ENCODE data around the gene PLIN3.
"Not testable (repeated sequence)": the region's sequence is repeated elsewhere in the genome, so short reads cannot be mapped to it uniquely, and the experiment has no call there.

The PLIN3 gene

DNA sequence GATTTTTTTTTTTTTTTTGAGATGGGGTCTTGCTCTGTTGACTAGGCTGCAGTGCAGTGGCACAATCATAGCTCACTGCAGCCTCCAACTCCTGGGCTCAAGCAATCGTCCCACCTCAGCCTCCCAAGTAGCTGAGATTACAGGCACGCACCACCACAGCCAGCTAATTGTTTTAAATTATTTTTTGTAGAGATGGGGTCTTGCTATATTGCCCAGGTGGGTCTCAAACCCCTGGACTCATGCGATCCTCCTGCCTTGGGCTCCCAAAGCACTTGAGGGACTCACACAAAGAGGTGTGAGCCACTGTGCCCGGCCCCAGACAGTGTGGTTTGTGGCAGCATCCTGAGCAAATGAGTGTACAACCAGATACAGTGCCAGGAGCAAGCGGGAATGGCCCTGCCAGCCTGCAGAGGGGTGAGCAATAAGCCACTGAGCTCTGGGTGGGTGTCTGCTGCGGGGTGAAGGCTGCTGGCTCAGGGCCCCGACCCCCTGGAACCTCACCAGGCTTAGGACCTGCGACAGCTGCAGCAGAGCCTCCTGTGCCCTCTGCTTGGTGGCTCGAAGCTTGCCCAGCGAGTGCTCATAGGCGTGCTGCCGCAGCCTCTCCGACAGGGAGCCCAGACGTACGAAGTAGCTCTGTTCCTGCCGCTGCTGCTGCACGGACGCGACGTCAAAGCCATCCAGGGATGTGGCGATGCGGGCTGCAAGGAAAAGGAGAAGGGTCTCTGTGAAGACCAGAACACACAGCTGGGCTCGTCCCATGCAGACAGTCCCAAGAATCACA lies 20.1 kb downstream of the PLIN3 start:
- no peak for DNase-seq (ENCODE audit: low spot score)

DNA sequence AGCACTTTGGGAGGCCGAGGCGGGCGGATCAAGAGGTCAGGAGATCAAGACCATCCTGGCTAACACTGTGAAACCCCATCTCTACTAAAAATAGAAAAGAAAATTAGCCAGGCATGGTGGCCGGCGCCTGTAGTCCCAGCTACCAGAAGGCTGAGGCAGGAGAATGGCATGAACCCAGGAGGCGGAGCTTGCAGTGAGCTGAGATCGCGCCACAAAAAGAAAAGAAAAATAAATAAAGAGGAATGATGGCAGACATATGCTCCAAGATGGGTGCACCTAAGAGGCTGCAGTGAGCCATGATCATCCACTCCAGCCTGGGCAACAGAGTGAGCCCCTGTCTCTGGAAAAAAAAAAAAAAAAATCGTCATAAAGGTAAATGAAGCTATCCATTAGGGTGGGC lies 21.5 kb downstream of the PLIN3 start:
- DNase-seq (ENCODE audit: low spot score): not testable (repeated sequence)

DNA sequence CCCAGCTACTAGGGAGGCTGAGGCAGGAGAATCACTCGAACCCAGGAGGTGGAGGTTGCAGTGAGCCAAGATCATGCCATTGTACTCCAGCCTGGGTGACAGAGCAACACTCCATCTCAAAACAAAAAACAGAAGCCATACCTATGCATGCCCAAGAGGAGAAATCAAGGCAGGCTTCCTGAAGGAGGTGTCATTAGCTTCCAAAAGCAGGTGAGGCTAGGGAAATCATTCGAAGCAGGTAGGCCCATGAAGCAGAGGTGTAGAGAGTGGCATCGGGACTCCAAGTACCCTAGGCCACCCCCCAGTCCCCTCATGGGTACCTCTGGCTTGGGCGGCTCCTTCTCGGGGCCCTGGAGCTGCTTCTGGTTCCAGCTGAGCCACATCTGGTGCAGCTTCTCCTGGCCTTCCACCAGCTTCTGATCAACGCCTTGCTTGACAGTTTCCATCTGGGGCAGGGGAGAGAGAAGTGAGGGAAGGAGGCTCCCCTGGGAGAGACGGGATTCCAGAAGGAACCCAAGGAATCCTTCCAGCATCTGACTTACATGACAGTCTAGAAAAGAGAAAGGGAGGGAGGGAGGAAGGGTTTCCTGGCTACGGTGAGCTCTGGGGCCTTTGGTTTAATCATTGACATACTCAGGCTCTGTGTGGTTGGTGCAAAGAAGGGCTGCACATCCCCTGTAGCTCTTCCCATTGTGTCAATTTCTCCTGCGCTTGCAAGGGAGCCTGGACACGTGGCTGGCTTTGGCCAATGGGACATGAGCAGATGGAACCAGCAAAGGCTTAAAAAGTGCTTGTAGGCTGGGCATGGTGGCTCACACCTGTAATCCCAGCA lies 22.9 kb downstream of the PLIN3 start:
- no peak for DNase-seq (ENCODE audit: low spot score)

DNA sequence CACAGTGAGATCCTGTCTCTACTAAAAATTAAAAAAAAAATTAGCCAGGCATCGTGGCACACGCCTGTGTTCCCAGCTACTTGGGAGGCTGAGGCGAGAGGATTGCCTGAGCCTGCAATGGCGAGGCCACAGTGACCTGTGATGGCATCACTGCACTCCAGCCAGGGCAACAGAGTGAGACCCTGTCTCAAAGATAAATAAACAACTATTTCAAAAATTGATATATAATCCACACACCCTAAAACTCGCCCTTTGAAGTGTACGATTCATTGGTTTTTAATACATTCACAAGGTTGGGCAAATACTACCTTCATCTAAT lies 23.9 kb downstream of the PLIN3 start:
- no peak for DNase-seq (ENCODE audit: low spot score)

DNA sequence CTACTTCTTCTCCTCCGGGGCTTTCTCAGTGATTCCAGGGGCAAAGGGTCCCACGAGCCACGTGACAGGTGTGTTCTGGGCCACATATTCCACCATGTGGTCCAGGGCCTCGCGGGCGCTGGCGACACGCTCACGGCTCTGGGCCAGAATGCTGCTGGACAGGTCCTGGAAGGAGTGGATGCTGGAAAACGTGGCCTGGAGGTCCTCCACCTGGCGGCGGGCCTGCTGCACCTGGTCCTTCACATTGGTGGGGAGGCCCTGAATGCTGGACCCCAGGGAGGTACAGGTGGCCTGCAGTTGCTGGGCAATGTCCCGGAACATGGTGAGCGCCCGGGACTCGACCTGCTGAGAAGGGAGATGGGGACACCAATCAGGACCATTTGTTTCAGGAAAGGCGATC lies 28.3 kb downstream of the PLIN3 start:
- DNase-seq (ENCODE audit: low spot score): no peak

DNA sequence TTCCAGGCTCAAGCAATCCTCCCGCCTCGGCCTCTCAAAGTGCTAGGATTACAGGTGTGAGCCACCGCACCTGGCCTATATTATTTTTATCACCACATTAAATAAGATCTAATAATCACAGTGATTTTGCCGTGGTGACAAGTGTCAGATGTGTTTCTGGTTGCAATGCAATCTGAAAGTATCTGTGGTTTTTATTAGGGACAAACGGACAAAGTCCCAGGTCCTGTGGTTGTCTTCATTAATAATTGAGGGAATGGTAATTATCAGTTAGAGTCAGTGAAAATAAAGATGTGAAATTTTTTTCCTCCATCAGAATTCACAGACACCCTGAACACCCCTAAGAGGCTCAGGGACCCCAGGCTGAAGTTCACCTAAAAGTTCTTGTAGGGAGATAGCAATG lies 34.7 kb downstream of the PLIN3 start:
- DNase-seq (ENCODE audit: low spot score): no peak

DNA sequence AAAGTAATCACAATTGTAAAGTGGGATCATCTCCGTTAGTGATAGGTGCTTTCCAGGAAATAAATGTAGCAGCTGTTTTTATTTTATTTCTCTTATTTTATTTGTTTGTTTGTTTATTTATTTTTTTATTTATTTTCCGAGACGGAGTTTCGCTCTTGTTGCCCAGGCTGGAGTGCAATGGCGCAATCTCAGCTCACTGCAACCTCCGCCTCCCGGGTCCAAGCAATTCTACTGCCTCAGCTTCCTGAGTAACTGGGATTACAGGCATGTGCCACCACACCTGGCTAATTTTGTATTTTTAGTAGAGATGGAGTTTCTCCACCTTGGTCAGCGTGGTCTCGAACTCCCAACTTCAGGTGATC lies 35.5 kb downstream of the PLIN3 start:
- DNase-seq (ENCODE audit: low spot score): not testable (repeated sequence)

DNA sequence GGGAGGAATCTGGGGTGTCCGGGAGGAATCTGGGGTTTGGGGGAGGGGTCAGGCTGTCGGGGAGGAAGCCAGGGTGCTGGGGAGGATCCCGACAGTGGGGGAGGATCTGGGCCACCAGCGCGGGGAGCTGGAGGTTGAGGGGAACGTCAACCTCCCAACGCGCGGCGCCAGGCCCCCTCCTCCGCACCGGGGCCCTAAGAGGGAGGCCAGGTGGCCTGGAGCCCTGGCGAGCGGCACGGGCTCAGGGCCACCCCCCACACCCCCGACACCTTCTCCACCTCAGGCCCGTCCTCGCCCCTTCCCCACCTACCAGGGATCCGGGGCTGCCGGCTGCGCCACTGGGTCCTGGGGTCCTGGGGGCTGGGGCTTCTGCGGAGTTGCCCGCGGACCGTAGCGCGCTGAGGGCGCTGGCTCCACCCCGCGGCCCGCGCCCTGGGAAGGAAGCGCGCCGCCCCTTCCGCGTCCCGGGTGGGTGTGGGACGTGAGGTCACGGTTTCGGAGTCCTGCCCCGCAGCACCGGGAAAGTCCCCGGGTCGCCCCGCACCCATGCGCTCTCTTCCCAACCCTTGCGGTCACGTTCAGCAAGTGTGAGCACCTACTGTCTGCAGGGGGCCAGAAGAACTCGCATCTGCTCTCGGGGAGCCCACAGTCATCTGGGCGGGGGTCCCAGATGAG lies 36.0 kb downstream of the PLIN3 start, which contains the start of gene TICAM1:
Gene TICAM1 (minus strand): TSS at position 409 of the 675 bp plus-strand sequence. CDS start 13,335 bp downstream, outside the sequence.
- DNase-seq (ENCODE audit: low spot score): peak; percentile 65

DNA sequence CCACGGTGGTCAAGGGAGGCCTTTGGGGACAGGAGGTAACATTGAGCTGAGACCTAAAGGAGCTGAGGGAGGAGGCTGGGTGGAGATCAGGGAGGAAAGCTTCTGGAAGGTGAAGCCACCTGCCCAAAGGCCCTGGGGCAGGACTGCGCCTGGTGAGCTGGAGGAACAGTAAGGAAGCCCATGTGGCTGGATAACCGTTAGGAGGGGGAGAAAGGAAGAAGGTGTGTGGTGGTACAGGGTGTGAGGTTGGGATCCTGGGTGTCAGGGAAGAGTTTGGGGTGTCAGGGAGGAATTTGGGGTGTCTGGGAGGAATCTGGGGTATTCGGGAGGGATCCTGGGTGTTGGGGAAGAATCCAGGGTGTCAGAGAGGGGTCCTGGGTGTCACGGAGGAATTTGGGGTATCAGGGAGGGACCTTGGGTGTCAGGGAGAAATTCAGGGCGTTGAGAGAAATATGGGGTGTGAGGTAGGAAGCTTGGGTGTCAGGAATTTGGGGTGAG lies 36.6 kb downstream of the PLIN3 start:
- no peak for DNase-seq (ENCODE audit: low spot score)

DNA sequence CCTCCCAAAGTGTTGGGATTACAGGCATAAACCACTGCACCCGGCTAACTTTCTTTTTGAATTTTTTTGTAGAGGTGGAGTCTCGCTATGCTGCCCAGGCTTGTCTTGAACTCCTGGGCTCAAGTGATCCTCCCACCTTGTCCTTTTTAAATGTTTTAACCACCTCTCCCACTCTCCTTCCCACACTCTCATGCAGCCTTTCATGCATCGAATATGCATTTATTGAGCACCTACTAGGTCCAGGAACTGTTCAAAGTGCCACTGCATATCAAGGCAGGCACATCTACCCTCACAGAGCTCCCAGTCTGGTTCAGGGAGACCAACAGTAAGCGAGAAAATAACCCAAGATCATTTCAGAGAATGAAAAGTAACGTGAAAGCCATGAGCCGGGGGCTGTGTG lies 37.1 kb downstream of the PLIN3 start:
- no peak for DNase-seq (ENCODE audit: low spot score)

DNA sequence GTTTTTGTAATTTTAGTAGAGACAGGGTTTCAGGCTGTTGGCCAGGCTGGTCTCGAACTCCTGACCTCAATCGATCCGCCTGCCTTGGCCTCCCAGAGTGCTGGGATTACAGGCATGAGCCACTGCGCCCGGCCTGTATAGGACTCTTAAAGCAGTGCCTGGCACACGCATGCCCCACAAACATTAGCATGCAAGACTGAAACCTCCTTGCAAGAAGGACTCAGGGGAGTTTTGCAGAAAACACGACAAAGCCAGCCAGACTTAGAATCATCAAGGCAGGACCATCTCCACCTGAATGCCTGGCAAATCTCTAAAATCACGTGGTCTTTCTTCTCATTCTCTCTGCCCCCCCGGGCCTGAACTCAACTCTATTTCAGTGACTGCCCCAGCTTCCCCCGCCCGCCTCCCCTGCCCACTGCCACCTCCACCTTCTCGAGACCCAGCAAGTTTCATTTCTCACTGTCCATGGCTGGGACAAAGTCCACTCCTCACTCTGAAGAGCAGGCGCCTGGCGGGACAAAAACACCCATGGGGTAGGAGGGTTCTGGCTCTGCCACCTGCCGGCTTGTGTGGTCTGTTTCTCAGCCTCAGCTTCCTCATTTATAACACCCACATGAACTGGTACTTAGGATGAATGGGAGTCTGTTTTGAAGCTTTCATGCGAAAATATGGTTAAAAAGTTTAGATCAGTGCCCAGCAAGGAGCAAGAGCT lies 38.3 kb downstream of the PLIN3 start:
- peak; percentile 60 for DNase-seq (ENCODE audit: low spot score)

DNA sequence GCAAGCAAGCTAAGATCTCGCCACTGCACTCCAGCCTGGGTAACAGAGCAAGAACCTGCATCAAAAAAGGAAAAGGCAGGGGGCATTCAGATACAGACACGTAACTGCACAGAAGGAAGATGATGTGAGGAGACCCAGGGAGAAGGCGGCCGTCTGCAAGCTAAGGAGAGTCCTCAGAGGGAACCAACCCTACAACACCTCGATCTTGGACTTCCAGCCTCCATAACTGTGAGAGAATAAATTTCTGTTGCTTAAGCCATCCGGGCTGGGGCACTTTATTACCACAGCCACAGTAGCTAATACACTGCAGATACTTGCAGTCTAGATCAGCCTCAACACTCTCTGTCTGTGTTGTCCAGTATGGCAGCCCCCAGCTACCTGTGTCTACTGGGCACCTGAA lies 43.9 kb downstream of the PLIN3 start:
- no peak for DNase-seq (ENCODE audit: low spot score)

DNA sequence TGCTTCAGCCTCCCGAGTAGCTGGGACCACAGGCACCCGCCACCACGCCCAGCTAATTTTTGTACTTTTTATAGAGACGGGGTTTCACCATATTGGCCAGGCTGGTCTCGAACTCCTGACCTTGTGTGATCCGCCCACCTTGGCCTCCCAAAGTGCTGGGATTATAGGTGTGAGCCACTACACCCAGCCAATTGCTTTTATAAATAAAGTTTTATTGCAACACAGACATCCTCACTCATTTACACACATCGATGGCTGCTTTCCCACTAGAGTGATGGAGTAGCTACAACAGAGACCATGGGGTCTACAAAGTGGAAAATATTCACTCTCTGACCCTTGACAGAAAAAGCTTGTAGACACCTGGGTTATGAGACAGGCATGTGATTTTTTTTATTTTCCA lies 45.1 kb downstream of the PLIN3 start:
- not testable (repeated sequence) for DNase-seq (ENCODE audit: low spot score)

DNA sequence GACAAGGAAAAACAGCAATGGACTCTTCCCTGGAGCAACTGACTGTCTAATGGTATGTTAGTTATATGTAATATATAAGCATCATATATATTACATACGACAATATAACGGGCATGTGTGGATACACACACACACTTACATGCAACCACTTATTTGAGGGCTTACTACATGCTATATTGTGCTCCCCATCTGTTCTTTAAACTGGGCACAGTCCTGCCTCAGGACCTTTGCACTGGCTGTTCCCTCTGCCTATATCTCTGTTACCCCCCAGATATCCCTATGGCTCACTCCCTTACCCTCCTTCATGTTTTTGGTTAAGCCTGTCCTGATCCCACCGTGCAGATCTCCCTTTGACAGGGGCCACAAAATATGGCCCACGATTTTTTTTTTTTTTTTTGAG lies 46.2 kb downstream of the PLIN3 start:
- DNase-seq (ENCODE audit: low spot score): no peak

DNA sequence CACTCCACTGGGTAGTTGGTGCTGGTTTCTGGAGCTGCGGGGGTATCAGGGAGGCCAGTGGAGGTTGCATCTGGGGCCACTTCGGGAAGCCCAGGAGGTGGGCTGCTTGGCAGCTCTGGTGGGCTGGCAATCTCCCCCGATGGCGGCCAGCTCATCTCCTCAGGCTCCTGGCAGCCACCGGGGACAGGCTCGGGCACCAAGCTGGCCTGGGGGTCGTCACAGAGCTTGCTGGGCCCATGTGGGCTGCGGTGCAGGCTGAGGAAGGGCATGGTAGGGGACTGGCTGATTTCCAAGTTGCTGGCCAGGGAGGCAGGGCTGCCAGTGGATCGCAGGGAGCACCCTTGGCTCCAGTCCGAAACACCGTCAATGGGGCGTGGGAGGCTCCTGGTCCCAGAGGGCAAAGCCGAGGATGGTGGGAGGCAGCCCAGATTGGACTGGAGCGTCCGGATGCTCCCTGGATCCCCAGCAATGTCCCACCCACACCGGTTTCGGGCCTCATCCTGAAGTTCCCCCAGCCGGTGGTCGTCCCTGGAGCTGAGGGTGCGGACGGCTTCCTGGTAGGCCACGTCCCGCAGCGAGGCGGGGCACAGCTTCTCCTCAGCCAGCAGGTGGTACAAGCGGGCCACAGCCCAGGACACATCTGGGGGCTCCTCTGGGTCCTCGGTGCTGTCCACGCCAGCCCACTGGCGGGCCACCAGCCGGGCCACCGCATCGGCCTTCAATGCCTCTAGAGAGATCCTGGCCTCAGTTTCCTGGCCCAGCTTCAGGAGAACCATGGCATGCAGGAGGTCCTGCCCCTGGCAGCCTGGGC lies 49.8 kb downstream of the PLIN3 start:
- DNase-seq (ENCODE audit: low spot score): no peak

DNA sequence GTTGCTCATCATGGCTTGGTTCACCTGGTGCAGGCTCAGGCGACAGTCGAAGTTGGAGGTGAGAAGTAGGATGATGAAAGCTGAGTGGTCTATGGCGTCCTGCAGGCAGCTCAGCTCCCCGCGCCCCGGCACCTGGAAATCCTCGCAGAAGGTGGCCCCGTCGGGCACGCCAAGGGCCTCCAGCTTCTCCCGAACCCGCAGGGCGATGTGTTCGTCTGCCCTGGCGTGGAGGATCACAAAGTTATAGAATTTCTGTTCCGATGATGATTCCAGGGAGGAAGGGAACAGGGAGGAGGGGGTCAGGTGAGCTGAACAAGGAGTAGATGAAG lies 50.6 kb downstream of the PLIN3 start:
- no peak for DNase-seq (ENCODE audit: low spot score)

DNA sequence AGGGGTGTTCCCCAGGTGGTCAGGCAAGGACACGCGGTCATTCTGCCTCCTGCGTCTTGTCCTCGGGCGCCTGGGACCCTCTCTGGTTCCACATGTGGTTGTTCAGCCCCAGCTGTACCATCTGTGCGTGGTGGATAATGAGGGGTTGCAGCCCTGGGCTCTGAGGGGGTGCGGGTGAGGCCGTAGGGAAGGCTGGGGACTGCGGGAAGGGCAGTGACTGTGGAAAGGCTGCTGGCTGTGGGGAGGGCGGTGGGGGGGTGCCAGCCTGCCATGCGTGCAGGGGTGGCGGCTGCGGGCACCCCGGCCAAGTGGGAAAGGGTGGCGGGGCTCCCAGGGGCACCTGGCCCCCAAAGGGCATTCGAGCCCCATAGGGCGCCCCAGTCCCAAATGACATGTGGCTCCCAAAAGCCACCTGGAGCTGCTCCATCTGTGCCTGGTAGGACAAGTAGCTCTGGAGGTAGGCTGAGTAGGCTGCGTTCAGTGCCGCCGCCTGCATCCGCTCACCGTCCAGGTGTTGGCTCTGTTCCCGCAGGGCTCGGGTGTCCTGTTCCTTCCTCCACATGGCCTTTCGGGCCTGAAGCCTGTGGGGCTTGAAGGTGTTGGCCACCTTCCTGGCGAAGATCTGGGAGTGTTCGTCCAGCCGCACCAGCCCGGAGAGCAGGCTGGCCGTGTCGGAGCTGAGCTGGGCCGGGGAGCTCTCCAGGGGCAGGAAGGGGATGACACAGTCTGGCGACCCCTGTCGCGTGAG lies 51.1 kb downstream of the PLIN3 start:
- no peak for DNase-seq (ENCODE audit: low spot score)

DNA sequence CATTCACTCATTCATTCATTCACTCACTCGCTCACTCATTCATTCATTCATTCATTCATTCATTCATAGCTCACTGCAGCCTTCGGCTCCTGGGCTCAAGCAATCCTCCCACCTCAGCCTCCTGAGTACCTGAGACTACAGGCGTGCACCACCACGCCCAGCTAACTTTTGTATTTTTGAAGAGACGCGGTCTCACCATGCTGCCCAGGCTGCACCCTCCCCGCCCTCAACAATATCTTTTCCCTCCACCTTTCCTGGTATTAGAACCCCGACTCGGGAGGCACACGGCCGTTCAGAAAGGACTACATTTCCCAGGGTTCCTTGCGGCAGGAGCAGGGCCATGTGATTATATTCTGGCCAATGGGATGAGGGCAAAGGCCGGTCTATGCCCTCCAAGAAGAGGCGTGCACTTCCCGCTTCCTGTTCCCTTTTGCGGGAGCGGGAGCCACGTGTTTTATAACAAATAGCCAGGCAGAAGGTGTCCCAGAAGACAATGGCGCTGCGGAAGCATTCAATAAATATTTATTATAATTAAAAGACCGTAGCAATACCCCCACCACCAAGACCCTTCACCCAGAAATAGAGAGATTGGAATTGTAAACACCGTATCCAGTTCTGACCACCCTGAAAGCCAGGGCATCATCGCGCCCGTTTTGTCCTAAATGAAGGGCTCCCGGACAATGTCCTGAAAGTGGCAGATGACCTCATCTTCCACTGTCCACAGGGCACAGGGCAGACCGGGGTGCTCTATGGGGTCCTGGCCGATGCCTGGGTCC lies 51.9 kb downstream of the PLIN3 start:
- DNase-seq (ENCODE audit: low spot score): peak; percentile 96

DNA sequence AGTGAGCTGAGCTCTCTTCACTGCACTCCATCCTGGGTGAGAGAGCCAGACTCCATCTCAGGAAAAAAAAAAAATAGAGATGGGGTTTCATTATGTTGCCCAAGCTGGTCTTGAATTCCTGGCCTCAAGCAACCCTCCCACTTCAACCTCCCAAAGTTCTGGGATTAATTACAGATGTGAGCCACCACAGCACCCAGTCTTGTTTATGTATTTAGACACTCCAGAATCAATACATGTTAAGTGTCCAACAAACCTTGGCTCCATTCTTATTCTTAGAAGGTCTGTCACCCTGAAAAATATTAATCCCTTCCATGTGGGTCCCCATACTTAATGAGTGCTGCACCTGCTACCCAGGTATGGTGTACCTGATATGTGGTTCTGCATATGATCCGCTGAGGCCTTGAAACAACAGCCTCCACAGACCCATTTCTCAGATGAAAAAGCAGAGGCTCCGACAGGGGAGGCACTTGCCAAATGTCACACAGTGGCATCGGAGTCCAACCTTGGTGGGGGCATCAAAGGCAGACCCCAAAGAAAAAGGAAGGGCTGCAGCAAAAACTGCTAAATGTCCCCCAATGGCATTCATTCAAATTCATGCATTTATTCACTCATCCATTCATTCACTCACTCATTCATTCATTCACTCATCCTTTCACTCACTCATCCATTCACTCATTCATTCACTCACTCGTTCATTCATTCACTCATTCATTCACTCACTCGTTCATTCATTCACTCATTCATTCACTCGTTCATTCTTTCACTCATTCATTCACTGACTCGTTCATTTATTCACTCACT lies 52.6 kb downstream of the PLIN3 start:
- DNase-seq (ENCODE audit: low spot score): no peak
